ENCODE data around the gene FBXW8. TPM values are rescaled to one million over a fixed set of nuclear protein-coding genes. Genes with fewer than 3 reads are reported as not detected.

FBXW8 gene
- total RNA-seq, 1 experiment from 2014 or later, result 15.3 TPM

DNA sequence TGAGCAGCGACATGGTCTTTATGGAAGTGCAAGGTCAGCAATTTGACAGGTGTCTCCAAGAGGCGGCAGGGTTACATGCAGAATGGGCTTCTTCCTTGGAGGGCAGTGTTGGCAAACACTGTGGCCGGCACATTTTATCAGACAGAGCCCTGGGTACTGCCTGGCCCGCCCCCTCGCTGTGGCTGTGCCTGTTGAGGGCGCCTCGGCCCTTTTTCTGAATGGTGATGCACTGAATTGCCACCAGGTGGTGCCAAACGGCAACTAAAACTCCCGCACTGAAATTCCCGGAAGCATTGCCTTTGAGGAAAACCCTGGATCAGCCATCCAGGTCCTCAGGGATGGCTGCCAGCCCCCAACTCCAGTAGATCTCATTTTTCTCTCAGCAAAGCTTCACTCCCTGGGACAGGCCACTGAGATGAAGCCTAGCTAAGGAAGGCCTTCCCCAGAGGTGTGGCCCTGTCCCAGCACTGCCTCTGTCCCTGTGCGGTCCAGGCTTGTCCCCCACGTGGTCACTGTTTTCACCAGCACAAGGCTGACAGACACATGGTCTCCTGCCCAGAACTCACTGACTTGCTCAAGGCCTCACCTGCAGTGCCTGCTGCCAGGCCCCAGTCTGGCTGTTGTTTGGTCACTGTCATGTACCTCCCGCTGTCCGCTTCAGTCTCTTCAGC lies 114.9 kb downstream of the FBXW8 start:
- Histone ChIP-seq H3K4ac (ENCODE audit: low read depth, low read length) (no peak overlapping the region), H2AK5ac (ENCODE audit: insufficient read length, low read length) (no peak overlapping the region), H2BK120ac (ENCODE audit: low read depth, low read length, poor library complexity, severe bottlenecking) (no peak overlapping the region), H3K4me1 (ENCODE audit: insufficient read depth, low read length) (no peaks in the 10 kb centered on the region), H3K14ac (ENCODE audit: insufficient read depth, low read length) (no peak overlapping the region), H4K20me1 (ENCODE audit: control insufficient read depth, insufficient read depth, insufficient read length) (no peaks in the 10 kb centered on the region), H3K27me3 (ENCODE audit: insufficient read depth, low read length) (no peaks in the 10 kb centered on the region), H3K4me2 (ENCODE audit: insufficient read depth, insufficient read length, low read length) (no peak overlapping the region), H4K8ac (replicated peaks; ENCODE audit: insufficient read length, low read depth, low read length) (no peak overlapping the region), H3K18ac (ENCODE audit: insufficient read length, low read depth, low read length) (no peak overlapping the region), H3K9me3 (ENCODE audit: control insufficient read depth, low read depth, low read length) (no peaks in the 10 kb centered on the region), H3T11ph (ENCODE audit: low read length) (no peak overlapping the region), H3K9ac (ENCODE audit: extremely low read depth, insufficient read length, low read length) (no peak overlapping the region), H3K79me1 (ENCODE audit: insufficient read depth, low read depth, low read length, poor library complexity, severe bottlenecking) (no peaks in the 10 kb centered on the region), H3K23me2 (ENCODE audit: insufficient read length, low read depth, low read length, poor library complexity, severe bottlenecking) (no peaks in the 10 kb centered on the region), H3K23ac (ENCODE audit: insufficient read length, low read depth, low read length) (no peak overlapping the region), H2BK5ac (ENCODE audit: insufficient read length, low read length) (no peak overlapping the region), H2BK15ac (ENCODE audit: low read depth, low read length) (no peak overlapping the region), H2AFZ (ENCODE audit: low read length) (no peak overlapping the region), H3K56ac (ENCODE audit: insufficient read length, low read depth, low read length) (no peak overlapping the region), H3K79me2 (ENCODE audit: insufficient read depth, low read length) (no peaks in the 10 kb centered on the region), H4K91ac (ENCODE audit: insufficient read length, low read depth, low read length) (no peak overlapping the region), H2BK20ac (ENCODE audit: low read depth, low read length, poor library complexity, severe bottlenecking) (no peak overlapping the region), H3K27ac (ENCODE audit: insufficient read length, low read depth, low read length) (no peak overlapping the region), H4K5ac (ENCODE audit: insufficient read length, low read depth, low read length) (no peak overlapping the region), H2BK12ac (ENCODE audit: insufficient read length, low read depth, low read length) (no peak overlapping the region)
- TF ChIP-seq, protein P1, sequence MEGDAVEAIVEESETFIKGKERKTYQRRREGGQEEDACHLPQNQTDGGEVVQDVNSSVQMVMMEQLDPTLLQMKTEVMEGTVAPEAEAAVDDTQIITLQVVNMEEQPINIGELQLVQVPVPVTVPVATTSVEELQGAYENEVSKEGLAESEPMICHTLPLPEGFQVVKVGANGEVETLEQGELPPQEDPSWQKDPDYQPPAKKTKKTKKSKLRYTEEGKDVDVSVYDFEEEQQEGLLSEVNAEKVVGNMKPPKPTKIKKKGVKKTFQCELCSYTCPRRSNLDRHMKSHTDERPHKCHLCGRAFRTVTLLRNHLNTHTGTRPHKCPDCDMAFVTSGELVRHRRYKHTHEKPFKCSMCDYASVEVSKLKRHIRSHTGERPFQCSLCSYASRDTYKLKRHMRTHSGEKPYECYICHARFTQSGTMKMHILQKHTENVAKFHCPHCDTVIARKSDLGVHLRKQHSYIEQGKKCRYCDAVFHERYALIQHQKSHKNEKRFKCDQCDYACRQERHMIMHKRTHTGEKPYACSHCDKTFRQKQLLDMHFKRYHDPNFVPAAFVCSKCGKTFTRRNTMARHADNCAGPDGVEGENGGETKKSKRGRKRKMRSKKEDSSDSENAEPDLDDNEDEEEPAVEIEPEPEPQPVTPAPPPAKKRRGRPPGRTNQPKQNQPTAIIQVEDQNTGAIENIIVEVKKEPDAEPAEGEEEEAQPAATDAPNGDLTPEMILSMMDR (conservative IDR thresholded peaks at IDR 0.05), result peak; percentile 95
- no CpG with 5 or more reads among the region's 14 CpGs for WGBS (ENCODE audit: extremely low coverage, insufficient read length, low lambda C conversion rate)
- Mint-ChIP-seq H3K9me3 (no peaks in the 10 kb centered on the region), H3K36me3 (ENCODE audit: insufficient read depth in 1 of 3, low read depth in 3 of 3) (peaks cover 4 to 38% (median 28%) of the 10 kb centered on the region in 3 experiments), H3K27ac (peak overlapping the region in 2 of 3 experiments; percentile 17 to 53; a peak in 1 of 7 replicates), H3K4me3 (no peak overlapping the region), H3K27me3 (ENCODE audit: low read depth) (no peaks in the 10 kb centered on the region), H3K4me1 (peaks cover 4 to 16% of the 10 kb centered on the region in 2 experiments; a peak in 3 of 4 replicates)
- peak; percentile 89 for DNase-seq
